GM12878 (cell line): Measurements from ENCODE around the gene CHMP4A. TPM values are rescaled to one million over a fixed set of nuclear protein-coding genes. Genes with fewer than 3 reads are reported as not detected.

Source experiments
- ATAC-seq: fragments of 200-7000 bp; cut with Tn5 transposase; 3 replicates; pipeline ENCODE4 v1.9.1; 2020; ENCODE audit warnings: mild to moderate bottlenecking, moderate library complexity
- BruUV-seq: library from RNA; stranded (reverse); fragments of 400-500 nt; replicated peaks from 2 replicates; lab custom pipeline; 2021; lab: Mats Ljungman, UMichigan
- CTCF ChIA-PET: fragments of 300-600 bp; sonication (Branson Sonifier 250); formaldehyde crosslinking; extraction: SDS; loops from one replicate; lab custom pipeline; 2021; ENCODE audit warnings: inconsistent platforms; lab: Yijun Ruan, JAX
- POLR2A ChIA-PET: fragments of 350-600 bp; formaldehyde crosslinking; extraction: SDS; loops from one replicate; lab custom pipeline; 2021; ENCODE audit warnings: inconsistent platforms; lab: Charles Lee
- RAD21 ChIA-PET: fragments of 300-600 bp; sonication (Branson Sonifier 250); formaldehyde crosslinking; loops from one replicate; lab custom pipeline; 2023; ENCODE audit warnings: antibody characterized with exemption; ENCODE audit not compliant: unreplicated experiment; lab: Charles Lee
- SMC1A ChIA-PET: fragments of 300-600 bp; sonication (Branson Sonifier 250); formaldehyde crosslinking; loops from one replicate; lab custom pipeline; 2023; ENCODE audit not compliant: unreplicated experiment, uncharacterized antibody; lab: Charles Lee
- DNase-seq: peaks from one replicate; pipeline ENCODE4 v3.0.0-alpha.2; 2011; ENCODE audit warnings: low read depth, low spot score
- FAIRE-seq: peaks from 3 replicates; lab custom pipeline; 2011; peaks lifted over from hg19 to GRCh38; lab: Jason Lieb, UNC
- H2AFZ ChIP-seq: 2 replicates; pipeline ENCODE4 v1.6.0; 2011; ENCODE audit warnings: low read depth, low read length, control low read depth; ENCODE audit not compliant: control insufficient read depth
- H3K27ac ChIP-seq: 2 replicates; pipeline ENCODE4 v1.5.1; 2011; ENCODE audit warnings: control low read depth; ENCODE audit not compliant: control insufficient read depth, insufficient read depth
- H3K27me3 ChIP-seq, 2 experiments: replicated peaks in 1 of 2; 2 replicates each; pipeline versions ENCODE4 v1.6.0 to v1.6.1; 2011; ENCODE audit warnings: low read length in 1 of 2; ENCODE audit not compliant: control insufficient read depth in 2 of 2, insufficient read depth in 2 of 2
- H3K36me3 ChIP-seq, 2 experiments: 2 replicates each; pipeline ENCODE4 v1.5.1; 2011; ENCODE audit warnings: low read length in 1 of 2; ENCODE audit not compliant: control insufficient read depth in 2 of 2, insufficient read depth in 2 of 2
- H3K4me1 ChIP-seq: 2 replicates; pipeline ENCODE4 v1.6.1; 2011; ENCODE audit warnings: mild to moderate bottlenecking, low read length, moderate library complexity, mixed read lengths; ENCODE audit not compliant: control insufficient read depth, insufficient read depth
- H3K4me2 ChIP-seq: 2 replicates; pipeline ENCODE4 v1.6.0; 2011; ENCODE audit warnings: control low read depth; ENCODE audit not compliant: control insufficient read depth, insufficient read depth
- H3K4me3 ChIP-seq: fragments of 200-600 bp; sonication (generic); 2 replicates; pipeline ENCODE4 v1.5.1; 2016
- H3K79me2 ChIP-seq: 2 replicates; pipeline ENCODE4 v1.6.0; 2011; ENCODE audit warnings: low read length; ENCODE audit not compliant: control insufficient read depth, insufficient read depth
- H3K9ac ChIP-seq: 2 replicates; pipeline ENCODE4 v1.8.0; 2011; ENCODE audit warnings: low read length, control low read depth, mixed read lengths; ENCODE audit not compliant: control insufficient read depth, insufficient read depth
- H3K9me3 ChIP-seq: replicated peaks from 3 replicates; pipeline ENCODE4 v1.5.1; 2011; ENCODE audit warnings: mild to moderate bottlenecking, low read length; ENCODE audit not compliant: control insufficient read depth, insufficient read depth
- H4K20me1 ChIP-seq: 2 replicates; pipeline ENCODE4 v1.6.0; 2011; ENCODE audit not compliant: control insufficient read depth, insufficient read depth
- ELK1 ChIP-seq: IDR thresholded peaks from 2 replicates; pipeline ENCODE4 v1.6.1; 2012; ENCODE audit warnings: low read depth, low read length, improper control_type of control experiment
- TAF1 ChIP-seq: IDR thresholded peaks from 2 replicates; pipeline ENCODE4 v1.6.1; 2011; ENCODE audit warnings: mild to moderate bottlenecking, low read depth, low read length, borderline replicate concordance
- WGBS: methylation state at CpG from one replicate; pipeline ENCODE4 v1.1.6; 2016; ENCODE audit warnings: low lambda C conversion rate; ENCODE audit not compliant: insufficient replicate concordance, insufficient coverage; ENCODE audit errors: missing lambda C conversion rate; 5-methylcytosine and 5-hydroxymethylcytosine counted together
- in situ Hi-C: fragments of 300-500 bp; cut with MboI; formaldehyde crosslinking; loops from 9 replicates; pipeline ENCODE4 v1.14.3; 2018; ENCODE audit warnings: mixed read lengths
- intact Hi-C: fragments of 100-400 bp; cut with micrococcal nuclease; formaldehyde crosslinking; loops from one replicate; pipeline ENCODE4 v1.14.2; 2022; ENCODE audit not compliant: unreplicated experiment
- polyA plus RNA-seq, 11 experiments: library from polyadenylated mRNA; depleted of rRNA in 4 of 11; unstranded in 6 of 11; stranded (reverse) in 5 of 11; fragments of >200 nt; fragmentation: Nextera tagmentation in 4 of 11; fragmentation: Illumina TruSeq in 1 of 11; extraction: Ambion mirVana in 4 of 11; extraction: Trizol in 1 of 11; gene quantifications; 1 replicate in 1 of 11; 2 replicates in 10 of 11; pipeline versions ENCODE4 v1.2.1 to v1.2.3, GENCODE V29; 2011 to 2016; ENCODE audit warnings: inconsistent platforms in 2 of 11, missing spikeins in 2 of 11, low read depth in 1 of 11
- total RNA-seq, 4 experiments: library from RNA; depleted of rRNA in 3 of 4; stranded (reverse); fragments of >200 nt in 3 of 4; fragmentation: Illumina TruSeq in 1 of 4; extraction: Trizol in 1 of 4; gene quantifications; 2 replicates each; pipeline versions ENCODE4 v1.2.1 to v1.2.3, GENCODE V29; 2013 to 2021

CHMP4A gene
- total and polyA plus RNA-seq, 10 of the 15 experiments (the other 5 are each of a cell fraction or from before 2014, with no cell fraction given): 35.5 to 151 (median 84.7) TPM

- CTCF ChIA-PET: interaction anchor here (0.7 to 6.3 kb wide), 24 partner anchors 12 to 216 kb away, joined by 3 to 54 read pairs (median 4); partner anchors contain the start of genes CIDEB, IPO4, IRF9 and PSME2
- RAD21 ChIA-PET: interaction anchor here (0.7 to 3.6 kb wide), 11 partner anchors 18 to 105 kb away, joined by 3 to 23 read pairs (median 8); partner anchors contain the start of genes CIDEB, IPO4, IRF9 and TINF2
- intact Hi-C loops (loop anchor here (1.0 to 10.0 kb wide), 4 partner anchors 18 to 199 kb away; partner anchors contain the start of genes GMPR2 and NEDD8), in situ Hi-C loops (no loop called here)
- no peak for ATAC-seq
- FAIRE-seq: no peak
- H3K4me3 ChIP-seq: peak overlapping the region; percentile 62; the same call in 1 of the 2 replicates
- peak overlapping the region; percentile 89 for H3K27ac ChIP-seq
- SMC1A ChIA-PET: interaction anchor here (0.8 to 2.6 kb wide), 15 partner anchors 18 to 104 kb away, joined by 3 to 15 read pairs (median 4); partner anchors contain the start of genes CIDEB, IRF9, RABGGTA and TINF2
- TF ChIP-seq TAF1: no peak
- TF ChIP-seq ELK1: no peak
- TF ChIP-seq, all 136 proteins: peak for 0
- H4K20me1 ChIP-seq: no peaks in the 10 kb centered on the region
- peak overlapping the region; percentile 91 for H3K9ac ChIP-seq
- H3K4me1 ChIP-seq: peaks cover 15% of the 10 kb centered on the region
- TSS peak; percentile 92 for BruUV-seq
- H3K4me2 ChIP-seq: peak overlapping the region; percentile 85
- peaks cover 19% of the 10 kb centered on the region for H3K79me2 ChIP-seq
- POLR2A ChIA-PET: interaction anchor here (0.6 to 4.3 kb wide), 27 partner anchors 8 to 144 kb away, joined by 3 to 50 read pairs (median 4); partner anchors contain the start of genes DCAF11, EMC9, IPO4 and IRF9
- peaks cover 4 to 26% of the 10 kb centered on the region in 2 experiments for H3K36me3 ChIP-seq
- 90% methylated on average over 7 of the region's 7 CpGs for WGBS
- peak overlapping the region; percentile 69 for H2AFZ ChIP-seq
- DNase-seq: no peak
- no peaks in the 10 kb centered on the region for H3K9me3 ChIP-seq
- H3K27me3 ChIP-seq: no peaks in the 10 kb centered on the region
These were observed 776 bp upstream of the CHMP4A start for GRCh38 chr14:24213866-24214662.
